NCI-H526 (cell line): Measurements from ENCODE around the gene PCDHB11.
A peak's percentile ranks its signal among the peaks of the same experiment; 100 is the strongest.
"Not testable (repeated sequence)": the region's sequence is repeated elsewhere in the genome, so short reads cannot be mapped to it uniquely, and the experiment has no call there.

Experiments
- DNase-seq, 2 experiments: peaks; one replicate each; lab custom pipeline; 2025; lab: John Stamatoyannopoulos, UW

The PCDHB11 gene

GRCh38 chr5:141199359-141200235, at the start of gene PCDHB11:
Gene PCDHB11, plus strand, starts transcription at chr5:141199627. Its CDS starts 148 bp downstream, at chr5:141199775.
- peak; percentile 41 to 72 for DNase-seq

- peak in 1 of 2 experiments; percentile 7 for DNase-seq
Measured at GRCh38 chr5:141149812-141150211, 49.6 kb upstream of the PCDHB11 start, which contains the start of gene PCDHB6. Gene PCDHB6, plus strand, starts transcription at chr5:141150057. Its CDS starts 201 bp downstream, at chr5:141150258.

GRCh38 chr5:141150224-141150992, 49.0 kb upstream of the PCDHB11 start:
- no peak for DNase-seq

- DNase-seq, result no peak
Measured at GRCh38 chr5:141150993-141151325, 48.5 kb upstream of the PCDHB11 start.

- not testable (repeated sequence) for DNase-seq
Measured at GRCh38 chr5:141151632-141152031, 47.8 kb upstream of the PCDHB11 start.

GRCh38 chr5:141152096-141152495, 47.3 kb upstream of the PCDHB11 start:
- not testable (repeated sequence) for DNase-seq

GRCh38 chr5:141155540-141156374, 43.7 kb upstream of the PCDHB11 start:
- DNase-seq, result peak in 1 of 2 experiments; percentile 37

- not testable (repeated sequence) for DNase-seq
Measured at GRCh38 chr5:141157356-141157755, 42.1 kb upstream of the PCDHB11 start.

- not testable (repeated sequence) for DNase-seq
Measured at GRCh38 chr5:141157901-141158300, 41.5 kb upstream of the PCDHB11 start.

GRCh38 chr5:141172381-141173204, 26.8 kb upstream of the PCDHB11 start, which contains the start of gene PCDHB7:
Gene PCDHB7, plus strand, starts transcription at chr5:141172644. Its CDS starts 192 bp downstream, at chr5:141172836.
- DNase-seq, result peak; percentile 13 to 63

- not testable (repeated sequence) for DNase-seq
Measured at GRCh38 chr5:141174291-141175104, 24.9 kb upstream of the PCDHB11 start.

- DNase-seq, result no peak
Measured at GRCh38 chr5:141175933-141176332, 23.5 kb upstream of the PCDHB11 start.

- DNase-seq, result peak in 1 of 2 experiments; percentile 64
Measured at GRCh38 chr5:141177577-141178191, 21.7 kb upstream of the PCDHB11 start, which contains the start of gene PCDHB8. Gene PCDHB8, plus strand, starts transcription at chr5:141177790. Its CDS starts 245 bp downstream, at chr5:141178035.

- DNase-seq, result not testable (repeated sequence)
Measured at GRCh38 chr5:141179371-141179770, 20.1 kb upstream of the PCDHB11 start.

GRCh38 chr5:141179876-141180275, 19.6 kb upstream of the PCDHB11 start:
- DNase-seq, result not testable (repeated sequence)

GRCh38 chr5:141180313-141180712, 19.1 kb upstream of the PCDHB11 start:
- no peak for DNase-seq

- peak; percentile 75 to 80 for DNase-seq
Measured at GRCh38 chr5:141182248-141182647, 17.2 kb upstream of the PCDHB11 start, which contains the start of gene PCDHB16. Gene PCDHB16, plus strand, starts transcription at chr5:141182387. Its CDS starts 173 bp downstream, at chr5:141182560.

- not testable (repeated sequence) for DNase-seq
Measured at GRCh38 chr5:141184117-141184855, 15.1 kb upstream of the PCDHB11 start.
